Gastroesophageal sphincter (tissue), 4 donors: ENCODE measurements around the gene SLC24A3. TPM values are rescaled to one million over a fixed set of nuclear protein-coding genes. Genes with fewer than 3 reads are reported as not detected.
"Not testable (repeated sequence)": the region's sequence is repeated elsewhere in the genome, so short reads cannot be mapped to it uniquely, and the experiment has no call there.

Source experiments
- ATAC-seq: fragments of 150-250 bp; one replicate; pipeline ENCODE4 v1.9.1; 2016; ENCODE audit warnings: mild to moderate bottlenecking, moderate library complexity
- H3K27ac ChIP-seq, 4 donors: fragments of 200-600 bp; sonication (generic) in 3 of 4; 1 replicate in 3 of 4; 2 replicates in 1 of 4; pipeline ENCODE4 v1.5.1; 2016 to 2019
- H3K27me3 ChIP-seq: fragments of 200-600 bp; sonication (generic); one replicate; pipeline ENCODE4 v1.5.1; 2019
- H3K36me3 ChIP-seq, 2 donors: fragments of 200-600 bp; sonication (generic); one replicate each; pipeline ENCODE4 v1.5.1; 2019; ENCODE audit warnings: control low read depth in 1 of 2
- H3K4me1 ChIP-seq, 3 donors: fragments of 200-600 bp; sonication (generic); 1 replicate in 2 of 3; 2 replicates in 1 of 3; pipeline ENCODE4 v1.5.1; 2016 to 2019; ENCODE audit warnings: control low read depth in 2 of 3
- H3K4me3 ChIP-seq, 2 donors: fragments of 200-600 bp; sonication (generic); one replicate each; pipeline ENCODE4 v1.5.1; 2019; ENCODE audit warnings: mild to moderate bottlenecking in 1 of 2, moderate library complexity in 1 of 2
- H3K9me3 ChIP-seq, 3 donors: fragments of 200-600 bp; sonication (generic); one replicate each; pipeline ENCODE4 v1.5.1; 2017 to 2019; ENCODE audit warnings: control low read depth in 2 of 3
- CTCF ChIP-seq, 4 experiments: fragments of 200-600 bp in 2 of 4; fragments of 450-650 bp in 2 of 4; sonication (generic) in 1 of 4; IDR thresholded peaks; one replicate each; pipeline ENCODE4 v1.5.1; 2017 to 2019; ENCODE audit warnings: antibody characterized with exemption in 4 of 4, mild to moderate bottlenecking in 2 of 4, moderate library complexity in 2 of 4
- EP300 ChIP-seq: sonication (generic); formaldehyde crosslinking; IDR thresholded peaks from one replicate; pipeline ENCODE4 v1.6.1; 2017; ENCODE audit warnings: antibody characterized with exemption, mild to moderate bottlenecking
- POLR2A ChIP-seq, 2 donors: fragments of 450-650 bp; IDR thresholded peaks; one replicate each; pipeline ENCODE4 v1.6.1; 2017; ENCODE audit warnings: antibody characterized with exemption in 2 of 2, mild to moderate bottlenecking in 2 of 2, moderate library complexity in 1 of 2
- POLR2AphosphoS5 ChIP-seq: sonication (generic); formaldehyde crosslinking; IDR thresholded peaks from one replicate; pipeline ENCODE4 v1.6.1; 2017; ENCODE audit warnings: antibody characterized with exemption
- WGBS, 2 donors: methylation state at CpG; one replicate each; pipeline ENCODE4 v1.1.5; 2018; ENCODE audit warnings: low coverage in 1 of 2; 5-methylcytosine and 5-hydroxymethylcytosine counted together
- total RNA-seq, 4 donors: library from RNA; depleted of rRNA; stranded (reverse); fragments of >200 nt; gene quantifications; one replicate each; pipeline ENCODE4 v1.1.0, GENCODE V29; 2016

The SLC24A3 gene
- total RNA-seq, 4 donors from 2014 or later, result 2.7 to 13.5 (median 5.5) TPM

DNA sequence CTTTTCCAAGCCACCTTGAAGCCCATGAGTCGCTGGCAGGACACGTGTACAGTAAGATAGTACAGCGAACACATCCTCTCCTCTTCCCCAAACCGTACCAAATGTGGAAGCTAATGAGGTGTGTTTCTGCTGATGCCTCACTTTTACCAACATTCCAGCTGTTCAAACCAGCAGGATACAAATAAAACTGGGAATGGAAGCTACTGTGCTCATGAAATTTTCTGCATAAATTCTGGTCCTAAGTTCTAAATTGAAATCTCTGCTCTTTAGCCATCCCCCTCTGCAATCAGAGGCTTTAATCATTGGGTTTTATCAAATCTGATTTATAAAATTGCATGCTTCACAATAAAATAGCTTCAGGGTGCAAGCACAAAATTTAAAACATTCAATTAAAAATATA lies 463.8 kb downstream of the SLC24A3 start:
- ATAC-seq, result no peak
- no peak for TF ChIP-seq EP300
- no peak for TF ChIP-seq CTCF (IDR thresholded peaks at IDR 0.05)
- TF ChIP-seq POLR2AphosphoS5, result no peak
- TF ChIP-seq POLR2A (IDR thresholded peaks at IDR 0.05), result no peak
- Histone ChIP-seq H3K9me3 (no peaks in the 10 kb centered on the region), H3K4me3 (no peak overlapping the region), H3K4me1 (peaks cover 0 to 8% (median 0%) of the 10 kb centered on the region in 3 donors), H3K36me3 (no peaks in the 10 kb centered on the region), H3K27me3 (no peaks in the 10 kb centered on the region), H3K27ac (no peak overlapping the region)
- WGBS, 2 donors, result 76 to 81% methylated on average over 4 of the region's 4 CpGs

DNA sequence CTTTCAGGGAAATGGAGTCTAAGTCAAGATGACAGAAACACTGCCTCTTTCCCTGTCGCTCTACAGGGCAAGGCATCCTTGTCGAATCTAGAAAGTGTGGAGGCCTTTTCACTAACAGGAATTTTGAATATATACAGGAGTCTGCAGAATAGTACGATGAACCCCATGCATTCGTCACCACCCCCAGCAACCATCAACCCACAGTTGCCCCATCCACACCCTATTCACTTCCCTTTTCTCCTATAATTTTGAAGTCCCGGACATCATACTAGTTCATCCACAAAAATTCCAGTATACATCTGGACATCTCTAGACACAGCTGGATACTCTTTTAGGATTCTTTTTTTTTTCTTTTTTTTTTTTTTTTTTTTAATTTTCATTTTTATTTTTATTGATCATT lies 464.9 kb downstream of the SLC24A3 start:
- no peaks in the 10 kb centered on the region for H3K27me3 ChIP-seq
- H3K4me1 ChIP-seq, result peaks cover 0 to 5% (median 0%) of the 10 kb centered on the region in 3 donors

DNA sequence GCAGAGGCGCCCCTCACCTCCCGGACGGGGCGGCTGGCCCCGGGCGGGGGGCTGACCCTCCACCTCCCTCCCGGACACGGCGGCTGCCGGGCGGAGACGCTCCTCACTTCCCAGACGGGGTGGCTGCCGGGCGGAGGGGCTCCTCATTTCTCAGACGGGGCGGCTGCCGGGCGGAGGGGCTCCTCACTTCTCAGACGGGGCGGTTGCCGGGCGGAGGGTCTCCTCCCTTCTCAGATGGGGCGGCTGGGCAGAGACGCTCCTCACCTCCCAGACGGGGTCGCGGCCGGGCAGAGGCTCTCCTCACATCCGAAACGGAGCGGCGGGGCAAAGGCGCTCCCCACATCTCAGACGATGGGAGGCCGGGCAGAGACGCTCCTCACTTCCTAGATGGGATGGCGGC lies 466.1 kb downstream of the SLC24A3 start:
- not testable (repeated sequence) for H3K9me3 ChIP-seq, ATAC-seq, H3K27me3 ChIP-seq, H3K27ac ChIP-seq, H3K4me3 ChIP-seq, H3K36me3 ChIP-seq, H3K4me1 ChIP-seq
- WGBS, 2 donors, result no CpG with 5 or more reads among the region's 38 CpGs

More for the DNA sequence above, 464.9 kb downstream of the SLC24A3 start:
- no peak overlapping the region for H3K4me3 ChIP-seq
- TF ChIP-seq POLR2A (IDR thresholded peaks at IDR 0.05) (no peak), POLR2AphosphoS5 (no peak), EP300 (no peak), CTCF (IDR thresholded peaks at IDR 0.05) (no peak)
- H3K9me3 ChIP-seq, result no peaks in the 10 kb centered on the region
- no peak overlapping the region for H3K27ac ChIP-seq
- no peak for ATAC-seq
- no peaks in the 10 kb centered on the region for H3K36me3 ChIP-seq
- WGBS, 2 donors, result 79% methylated on average over 5 of the region's 5 CpGs

GRCh38 chr20:19679900-19680495 lies 467.6 kb downstream of the SLC24A3 start:
- no peak overlapping the region for H3K4me3 ChIP-seq
- ATAC-seq, result no peak
- no peaks in the 10 kb centered on the region for H3K9me3 ChIP-seq
- H3K27ac ChIP-seq, result no peak overlapping the region
- TF ChIP-seq POLR2AphosphoS5 (no peak), POLR2A (IDR thresholded peaks at IDR 0.05) (no peak), EP300 (no peak), CTCF (IDR thresholded peaks at IDR 0.05) (no peak)
- H3K4me1 ChIP-seq, result no peaks in the 10 kb centered on the region
- WGBS, 2 donors, result 84 to 93% methylated on average over 4 of the region's 5 CpGs
- peaks cover 0 to 2% of the 10 kb centered on the region in 2 donors for H3K36me3 ChIP-seq
- H3K27me3 ChIP-seq, result no peaks in the 10 kb centered on the region

- Histone ChIP-seq H3K9me3 (no peaks in the 10 kb centered on the region), H3K27me3 (no peaks in the 10 kb centered on the region), H3K4me3 (no peak overlapping the region), H3K36me3 (peaks cover 0 to 2% of the 10 kb centered on the region in 2 donors), H3K27ac (no peak overlapping the region), H3K4me1 (no peaks in the 10 kb centered on the region)
- 81% methylated on average over 2 of the region's 2 CpGs; no CpG with 5 or more reads in 1 of the 2 donors for WGBS, 2 donors
- TF ChIP-seq POLR2AphosphoS5 (no peak), CTCF (IDR thresholded peaks at IDR 0.05) (no peak)
- no peak for ATAC-seq
Measured at GRCh38 chr20:19682249-19682648, 469.8 kb downstream of the SLC24A3 start.
